Putamen (tissue), 1 donor: ENCODE measurements around the gene ARPP19.
"Not testable (repeated sequence)": the region's sequence is repeated elsewhere in the genome, so short reads cannot be mapped to it uniquely, and the experiment has no call there.

ENCODE experiments used
- DNase-seq: peaks from one replicate; pipeline ENCODE4 v3.0.0-alpha.2; 2016; ENCODE audit warnings: low spot score

The ARPP19 gene

DNA sequence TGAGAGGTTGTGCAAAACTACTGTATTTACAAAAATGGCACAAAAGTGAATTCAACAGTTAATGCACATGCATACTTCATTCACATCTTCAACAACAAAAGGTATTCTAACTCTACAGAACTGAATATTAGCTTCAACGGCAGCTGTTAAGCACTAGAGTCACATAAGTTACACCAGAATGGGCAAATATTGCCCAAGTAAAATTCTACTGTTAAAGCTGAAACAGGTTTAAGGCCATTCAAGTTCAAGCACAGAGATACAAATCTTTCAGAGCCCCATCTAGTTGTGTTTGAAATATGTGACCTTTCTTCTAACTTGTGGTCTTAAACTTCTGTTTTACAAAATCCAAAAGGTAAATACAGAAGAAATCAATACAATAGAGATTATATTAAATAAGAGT, 17.6 kb downstream of the ARPP19 start:
- not testable (repeated sequence) for DNase-seq

DNA sequence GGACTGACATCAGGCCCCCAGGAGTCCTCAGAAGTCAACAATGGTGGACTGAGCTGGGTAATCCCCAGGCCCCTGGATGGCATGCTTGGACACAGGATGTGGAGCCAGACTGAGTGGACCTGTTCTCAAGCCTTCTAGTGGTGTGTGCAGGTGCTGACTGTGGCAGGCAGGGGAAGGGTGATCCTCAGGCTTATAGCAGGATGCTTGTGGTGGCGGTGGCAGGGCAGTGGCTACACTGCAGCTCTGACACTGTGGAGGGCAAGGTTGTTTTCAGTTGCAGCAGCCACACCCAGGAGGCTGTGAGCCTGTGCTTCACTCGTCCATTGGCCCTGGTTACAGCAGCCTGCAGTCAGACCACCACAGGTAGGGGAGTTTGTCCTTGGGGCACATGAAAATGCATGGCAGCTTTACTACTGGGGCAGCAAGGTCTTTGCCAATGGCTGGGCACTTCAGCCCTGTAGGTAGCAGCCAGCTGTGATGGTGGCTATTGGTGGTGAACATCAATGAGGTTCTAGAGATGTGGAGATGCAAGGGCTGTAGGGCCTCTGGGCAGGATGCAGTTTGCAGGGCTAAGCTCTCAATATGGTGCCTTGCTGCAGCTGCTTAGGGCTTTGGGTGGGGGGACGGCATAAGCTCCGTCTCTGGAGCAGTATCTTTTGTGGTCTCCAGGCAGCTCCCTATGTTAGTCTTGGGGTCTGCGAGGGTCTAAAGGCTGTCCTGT, 22.6 kb downstream of the ARPP19 start:
- DNase-seq: no peak

GRCh38 chr15:52540374-52541012, 28.3 kb downstream of the ARPP19 start:
- no peak for DNase-seq

GRCh38 chr15:52537459-52537858, 31.4 kb downstream of the ARPP19 start:
- no peak for DNase-seq

- no peak for DNase-seq
Measured at GRCh38 chr15:52532427-52532826, 36.4 kb downstream of the ARPP19 start.

DNA sequence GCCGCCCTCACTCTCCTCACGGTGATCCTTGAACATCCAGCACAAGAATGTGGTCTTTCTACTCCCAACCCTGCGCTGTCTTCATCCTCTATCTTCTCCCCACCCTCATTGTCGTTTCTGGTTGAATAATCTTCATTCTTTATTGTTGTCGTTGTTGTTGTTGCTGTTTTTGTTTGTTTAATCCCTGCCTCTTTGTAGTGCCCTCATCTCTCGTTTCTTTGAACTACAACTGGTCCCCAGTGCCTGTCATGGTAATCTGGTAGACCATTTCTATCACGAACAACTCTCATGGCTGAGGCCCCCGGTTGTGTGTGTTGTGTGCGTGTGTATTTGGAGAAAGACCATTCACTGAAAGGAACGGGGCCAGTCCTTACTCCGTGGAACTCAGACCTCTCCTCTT, 38.9 kb downstream of the ARPP19 start:
- DNase-seq: no peak

DNA sequence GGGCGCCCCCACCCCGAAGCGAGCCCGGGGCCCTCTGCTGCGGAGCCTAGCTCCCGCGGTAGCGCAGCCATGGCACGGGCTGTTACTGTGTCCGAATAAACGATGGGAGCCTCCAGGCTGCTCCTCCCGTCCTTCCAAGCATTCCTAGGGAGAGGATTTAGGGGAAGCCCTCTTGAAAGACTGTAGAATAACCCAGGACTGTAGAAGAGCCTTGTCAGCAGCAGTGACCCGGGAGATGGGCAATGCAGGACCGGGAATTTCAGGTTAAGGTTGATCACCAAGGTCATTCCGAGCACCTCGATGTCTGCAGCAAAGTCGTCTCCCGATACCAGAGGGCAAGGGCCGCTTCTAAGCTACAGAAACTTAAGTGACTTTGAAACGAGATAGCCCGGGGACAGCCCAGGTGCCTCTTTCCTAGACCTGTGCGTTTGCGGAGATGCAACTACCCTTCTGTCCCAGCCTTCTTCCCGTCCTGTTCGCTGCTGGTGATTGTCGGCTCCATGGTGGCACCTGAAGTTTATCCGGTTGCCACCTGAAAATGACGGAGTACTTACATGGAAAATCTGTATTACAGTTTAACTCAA, 39.4 kb downstream of the ARPP19 start:
- no peak for DNase-seq

GRCh38 chr15:52528564-52529340, 40.1 kb downstream of the ARPP19 start, which contains the start of gene MYO5A:
TSS of gene MYO5A (minus strand) at chr15:52528880. CDS start at chr15:52528806, 74 bp downstream.
- peak; percentile 87 for DNase-seq

- DNase-seq: peak; percentile 42
Measured at GRCh38 chr15:52527911-52528563, 40.8 kb downstream of the ARPP19 start.

GRCh38 chr15:52527196-52527910, 41.5 kb downstream of the ARPP19 start:
- DNase-seq: no peak

DNA sequence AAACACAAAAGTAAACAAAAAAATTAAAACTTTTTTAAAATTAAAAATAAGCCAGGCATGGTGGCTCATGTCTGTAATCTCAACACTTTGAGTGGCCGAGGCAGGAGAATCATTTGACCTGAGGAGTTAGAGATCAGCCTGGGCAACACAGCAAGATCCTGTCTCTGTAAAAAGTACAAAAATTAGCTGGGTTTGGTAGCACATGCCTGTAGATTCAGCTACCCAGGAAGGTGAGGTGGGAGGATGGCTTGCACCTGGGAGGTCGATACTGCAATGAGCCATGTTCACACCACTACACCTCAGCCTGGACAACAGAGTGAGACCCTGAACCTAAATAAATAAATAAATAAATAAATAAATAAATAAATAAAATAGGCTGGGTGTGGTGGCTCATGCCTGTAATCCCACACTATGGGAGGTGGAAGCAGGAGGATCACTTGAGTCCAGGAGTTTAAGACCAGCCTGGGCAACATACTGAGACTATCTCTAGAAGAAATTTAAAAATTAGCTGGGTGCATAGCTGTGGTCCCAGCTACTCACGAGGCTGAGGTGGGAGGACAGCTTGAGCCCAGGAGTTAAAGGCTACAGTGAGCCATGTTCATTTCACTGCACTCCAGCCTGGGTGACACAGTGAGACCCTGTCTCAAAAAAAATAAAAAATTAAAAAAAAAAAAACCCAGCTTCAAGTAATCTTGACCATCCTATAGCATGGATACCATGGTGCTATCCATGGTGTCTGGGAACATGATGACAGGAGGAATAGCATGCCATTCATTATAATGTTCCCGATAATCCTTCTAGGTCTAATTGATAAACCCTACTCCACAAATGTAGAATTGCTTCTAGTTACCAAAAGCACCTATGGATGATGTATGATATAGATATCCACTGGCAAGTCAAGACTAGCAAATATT, 44.4 kb downstream of the ARPP19 start:
- DNase-seq: no peak

DNA sequence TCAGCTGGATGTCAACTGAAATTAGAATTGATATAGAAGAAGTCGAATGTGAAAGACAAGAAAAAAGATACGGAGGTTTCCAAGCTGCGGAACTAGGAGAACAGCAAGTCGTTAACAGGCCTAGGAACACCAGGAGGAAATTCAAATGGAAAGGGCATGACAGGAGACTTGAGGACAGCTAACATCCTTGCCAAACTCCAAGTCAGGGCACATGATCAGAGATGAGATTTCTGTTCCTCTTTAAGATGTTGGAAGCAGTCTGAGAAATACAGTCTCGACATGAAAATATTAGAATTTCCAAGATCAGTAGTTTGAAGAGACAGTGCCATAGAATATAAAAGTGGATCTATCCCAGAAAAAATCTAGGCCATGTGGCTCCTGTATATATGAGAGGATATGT, 45.2 kb downstream of the ARPP19 start:
- no peak for DNase-seq

DNA sequence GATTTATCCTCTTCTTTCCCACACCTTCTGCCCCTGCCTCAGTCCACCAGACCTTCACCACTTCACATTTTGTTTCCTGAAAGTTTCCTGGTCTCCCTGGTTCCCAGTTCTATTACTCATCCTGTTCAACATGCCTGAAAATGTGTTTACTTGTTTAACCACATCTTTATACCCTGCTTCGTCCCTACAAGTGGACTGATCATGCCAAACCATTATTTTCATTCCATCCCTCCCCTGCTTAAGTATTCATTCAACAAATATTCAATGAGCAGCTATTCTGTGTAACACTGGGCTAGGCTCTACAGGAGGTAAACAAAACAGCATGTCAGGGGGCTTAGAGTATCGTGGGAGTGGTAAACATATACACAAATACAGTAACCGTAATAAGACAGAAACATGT, 45.6 kb downstream of the ARPP19 start:
- DNase-seq: no peak

DNA sequence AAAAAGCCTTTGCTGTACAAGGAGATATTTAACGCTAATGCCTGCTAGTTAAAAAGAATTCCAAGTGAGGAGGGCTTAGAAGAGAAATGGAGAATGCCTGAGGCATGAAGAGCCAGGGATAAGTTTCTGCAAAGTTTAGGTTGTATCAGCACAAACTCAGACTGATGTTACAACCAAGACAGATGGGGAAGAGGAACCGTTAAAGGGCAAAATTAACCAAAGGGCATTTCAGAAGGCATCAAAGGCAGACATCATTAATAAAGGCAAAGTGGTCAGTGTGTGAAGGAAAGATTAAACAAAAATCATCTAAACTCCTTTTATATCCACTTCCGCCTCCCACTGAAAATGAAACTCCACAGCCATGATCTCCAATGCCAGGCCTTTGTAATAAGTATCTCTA, 47.1 kb downstream of the ARPP19 start:
- no peak for DNase-seq

DNA sequence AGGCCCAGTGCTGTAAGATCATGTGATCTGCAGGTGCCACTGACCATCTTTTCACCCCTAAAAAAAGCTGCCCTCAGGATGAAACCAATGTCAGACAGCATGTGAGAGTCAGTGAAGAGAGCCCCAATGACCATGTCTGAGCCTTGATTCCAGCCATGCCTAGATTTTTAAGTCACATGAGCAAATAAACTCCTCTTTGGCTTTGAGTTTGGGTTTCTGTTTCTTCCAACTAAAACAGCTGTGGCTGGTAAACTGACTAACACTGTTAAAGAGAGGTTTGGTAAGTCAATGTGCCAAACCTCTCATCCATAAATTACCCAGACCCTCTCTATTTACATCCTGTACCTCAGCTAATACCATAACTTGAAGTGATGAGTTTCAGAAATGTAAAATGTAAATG, 48.4 kb downstream of the ARPP19 start:
- DNase-seq: no peak

DNA sequence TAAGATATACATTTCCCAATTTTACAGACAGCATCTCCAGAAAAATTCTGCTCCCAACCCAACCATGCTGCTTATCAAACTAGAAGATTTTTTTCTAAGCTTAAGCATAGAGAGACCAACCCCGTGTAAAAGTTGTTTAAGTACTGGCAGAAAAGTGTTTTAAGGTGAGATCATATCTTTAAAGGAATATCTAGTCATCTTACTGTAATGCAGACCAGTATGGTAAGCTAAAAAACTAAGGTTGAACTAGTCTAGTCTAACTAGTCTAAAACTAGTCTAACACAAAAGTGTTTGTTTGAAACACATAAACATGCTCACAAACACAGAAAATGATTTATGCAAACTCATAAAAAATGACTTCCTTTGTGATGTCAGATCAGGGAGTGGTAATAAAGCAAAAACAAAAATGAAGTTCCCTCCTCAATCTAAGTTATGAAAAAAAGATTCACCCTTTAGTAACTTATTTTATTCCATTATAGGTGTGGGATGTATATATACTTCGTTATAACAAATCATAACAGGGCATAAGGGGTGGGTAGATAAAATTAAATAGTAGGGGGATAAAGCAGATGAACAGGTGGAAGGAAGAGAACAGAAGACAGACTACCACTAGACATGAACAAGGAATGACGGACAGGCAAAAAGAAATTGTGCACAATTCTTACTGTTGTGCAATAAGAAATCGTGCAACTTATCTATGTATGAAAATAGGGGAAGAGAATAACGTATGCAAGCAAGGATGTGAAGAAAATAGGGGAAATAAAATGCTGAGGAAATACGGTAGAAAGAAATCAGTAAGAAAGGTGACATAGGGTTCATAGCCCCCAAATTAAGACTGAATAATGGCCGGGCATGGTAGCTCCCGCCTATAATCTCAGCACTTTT, 50.1 kb downstream of the ARPP19 start:
- no peak for DNase-seq

- no peak for DNase-seq
Measured at GRCh38 chr15:52517014-52517413, 51.8 kb downstream of the ARPP19 start.

- DNase-seq: no peak
Measured at GRCh38 chr15:52515343-52515742, 53.5 kb downstream of the ARPP19 start.

DNA sequence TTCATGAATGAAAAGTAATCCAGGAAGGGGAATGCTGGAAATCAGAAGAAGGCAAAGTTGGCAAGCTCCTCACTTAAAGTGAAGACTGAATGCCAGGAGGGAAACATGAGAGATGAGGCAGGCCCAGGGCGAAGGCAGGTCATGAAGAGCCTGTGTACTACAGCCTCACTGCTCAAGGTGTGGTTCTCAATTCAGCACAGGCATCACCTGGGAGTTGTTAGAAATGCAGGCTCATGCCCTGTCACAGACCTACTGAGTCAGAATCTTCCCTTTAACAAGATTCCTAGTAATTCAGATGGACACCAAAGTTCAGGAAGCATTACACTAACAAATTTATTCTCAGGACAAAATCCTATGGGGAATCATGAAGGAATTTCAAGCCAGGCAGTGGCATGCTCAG, 54.3 kb downstream of the ARPP19 start:
- no peak for DNase-seq
